Measurements from ENCODE around the gene CDH22. TPM values are rescaled to one million over a fixed set of nuclear protein-coding genes. Genes with fewer than 3 reads are reported as not detected.

The CDH22 gene
- total and polyA plus RNA-seq, 9 of the 15 experiments (the other 6 are each of a cell fraction or from before 2014, with no cell fraction given): 0.07 to 0.08 TPM; not detected in 7

GRCh38 chr20:46307139-46307998 is 929 bp downstream of the CDH22 start (continued):
- TF ChIP-seq ZNF140 (CRISPR knock-in tag; IDR thresholded peaks at IDR 0.05): no peak
- TF ChIP-seq CEBPG (CRISPR knock-in tag; IDR thresholded peaks at IDR 0.05): no peak
- no peak for TF ChIP-seq CEBPG (tag; conservative IDR thresholded peaks at IDR 0.05 in 1 of 2, IDR thresholded peaks at IDR 0.05 in 1 of 2)
- no peak for TF ChIP-seq TOE1 (IDR thresholded peaks at IDR 0.05; ENCODE audit: borderline replicate concordance)
- no peak for TF ChIP-seq TOE1 (CRISPR knock-in tag; IDR thresholded peaks at IDR 0.05; ENCODE audit: borderline replicate concordance, low read depth)
- TF ChIP-seq ATF2 (CRISPR knock-in tag; IDR thresholded peaks at IDR 0.05): no peak
- TF ChIP-seq, protein P1, sequence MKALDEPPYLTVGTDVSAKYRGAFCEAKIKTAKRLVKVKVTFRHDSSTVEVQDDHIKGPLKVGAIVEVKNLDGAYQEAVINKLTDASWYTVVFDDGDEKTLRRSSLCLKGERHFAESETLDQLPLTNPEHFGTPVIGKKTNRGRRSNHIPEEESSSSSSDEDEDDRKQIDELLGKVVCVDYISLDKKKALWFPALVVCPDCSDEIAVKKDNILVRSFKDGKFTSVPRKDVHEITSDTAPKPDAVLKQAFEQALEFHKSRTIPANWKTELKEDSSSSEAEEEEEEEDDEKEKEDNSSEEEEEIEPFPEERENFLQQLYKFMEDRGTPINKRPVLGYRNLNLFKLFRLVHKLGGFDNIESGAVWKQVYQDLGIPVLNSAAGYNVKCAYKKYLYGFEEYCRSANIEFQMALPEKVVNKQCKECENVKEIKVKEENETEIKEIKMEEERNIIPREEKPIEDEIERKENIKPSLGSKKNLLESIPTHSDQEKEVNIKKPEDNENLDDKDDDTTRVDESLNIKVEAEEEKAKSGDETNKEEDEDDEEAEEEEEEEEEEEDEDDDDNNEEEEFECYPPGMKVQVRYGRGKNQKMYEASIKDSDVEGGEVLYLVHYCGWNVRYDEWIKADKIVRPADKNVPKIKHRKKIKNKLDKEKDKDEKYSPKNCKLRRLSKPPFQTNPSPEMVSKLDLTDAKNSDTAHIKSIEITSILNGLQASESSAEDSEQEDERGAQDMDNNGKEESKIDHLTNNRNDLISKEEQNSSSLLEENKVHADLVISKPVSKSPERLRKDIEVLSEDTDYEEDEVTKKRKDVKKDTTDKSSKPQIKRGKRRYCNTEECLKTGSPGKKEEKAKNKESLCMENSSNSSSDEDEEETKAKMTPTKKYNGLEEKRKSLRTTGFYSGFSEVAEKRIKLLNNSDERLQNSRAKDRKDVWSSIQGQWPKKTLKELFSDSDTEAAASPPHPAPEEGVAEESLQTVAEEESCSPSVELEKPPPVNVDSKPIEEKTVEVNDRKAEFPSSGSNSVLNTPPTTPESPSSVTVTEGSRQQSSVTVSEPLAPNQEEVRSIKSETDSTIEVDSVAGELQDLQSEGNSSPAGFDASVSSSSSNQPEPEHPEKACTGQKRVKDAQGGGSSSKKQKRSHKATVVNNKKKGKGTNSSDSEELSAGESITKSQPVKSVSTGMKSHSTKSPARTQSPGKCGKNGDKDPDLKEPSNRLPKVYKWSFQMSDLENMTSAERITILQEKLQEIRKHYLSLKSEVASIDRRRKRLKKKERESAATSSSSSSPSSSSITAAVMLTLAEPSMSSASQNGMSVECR (CRISPR knock-in tag; IDR thresholded peaks at IDR 0.05): no peak
- TF ChIP-seq GMEB1 (CRISPR knock-in tag; IDR thresholded peaks at IDR 0.05): no peak
- TF ChIP-seq EHMT2 (IDR thresholded peaks at IDR 0.05): no peak
- peak; percentile 47; the same call in 1 of the 2 replicates for TF ChIP-seq ZNF263 (CRISPR knock-in tag; IDR thresholded peaks at IDR 0.05; ENCODE audit: borderline replicate concordance)
- TF ChIP-seq ZNF764 (CRISPR knock-in tag; IDR thresholded peaks at IDR 0.05; ENCODE audit: low read depth): no peak
- no peak for TF ChIP-seq ETV6 (IDR thresholded peaks at IDR 0.05; ENCODE audit: borderline replicate concordance in 1 of 2, low read depth in 2 of 2, low read length in 1 of 2)
- TF ChIP-seq ETV6 (CRISPR knock-in tag; IDR thresholded peaks at IDR 0.05; ENCODE audit: borderline replicate concordance): no peak
- TF ChIP-seq RNF2 (IDR thresholded peaks at IDR 0.05): no peak
- TF ChIP-seq TSC22D4 (tag; IDR thresholded peaks at IDR 0.05): no peak
- no peak for TF ChIP-seq GTF2E2 (tag; IDR thresholded peaks at IDR 0.05)
- TF ChIP-seq PCBP1 (IDR thresholded peaks at IDR 0.05; ENCODE audit: low read depth, low read length, poor library complexity, severe bottlenecking): peak; percentile 28
- no peak for TF ChIP-seq TBL1XR1 (IDR thresholded peaks at IDR 0.05; ENCODE audit: low read length in 2 of 2)
- no peak for TF ChIP-seq ZNF146 (CRISPR knock-in tag; IDR thresholded peaks at IDR 0.05; ENCODE audit: unreplicated experiment)
- peak; percentile 22; the same call in 1 of the 2 replicates for TF ChIP-seq ZBTB7A (IDR thresholded peaks at IDR 0.05; ENCODE audit: borderline replicate concordance, control insufficient read depth, low read depth, low read length)
